GM19025 (cell line): ENCODE data around the gene CCDC24.

Experiments
- ATAC-seq: cut with Tn5 transposase; IDR thresholded peaks from one replicate; pipeline ENCODE4 v1.9.1; 2021; ENCODE audit warnings: mild to moderate bottlenecking, low read depth, moderate library complexity; ENCODE audit not compliant: unreplicated experiment

The CCDC24 gene

GRCh38 chr1:43995984-43996732 lies 4.8 kb downstream of the CCDC24 start:
- no peak for ATAC-seq

DNA sequence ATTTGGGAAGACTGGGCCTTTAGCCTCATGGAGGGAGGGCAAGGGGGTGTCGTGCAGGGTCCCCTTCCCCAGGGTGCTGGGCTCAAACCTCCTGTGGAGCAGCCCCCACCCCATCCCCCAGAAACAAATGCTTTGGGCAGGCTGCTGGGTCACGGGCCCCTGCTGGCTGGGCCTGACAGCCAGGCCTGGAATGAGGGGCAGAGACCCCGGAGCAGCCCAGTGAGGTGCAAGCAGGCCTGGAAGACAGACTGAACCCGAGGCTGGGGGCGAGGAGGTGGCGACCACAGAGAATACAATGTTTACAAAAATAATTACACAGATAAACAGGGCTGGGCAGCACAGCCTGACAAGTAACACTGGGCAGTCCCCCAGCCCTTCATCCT lies 5.3 kb downstream of the CCDC24 start:
- ATAC-seq, result no peak

DNA sequence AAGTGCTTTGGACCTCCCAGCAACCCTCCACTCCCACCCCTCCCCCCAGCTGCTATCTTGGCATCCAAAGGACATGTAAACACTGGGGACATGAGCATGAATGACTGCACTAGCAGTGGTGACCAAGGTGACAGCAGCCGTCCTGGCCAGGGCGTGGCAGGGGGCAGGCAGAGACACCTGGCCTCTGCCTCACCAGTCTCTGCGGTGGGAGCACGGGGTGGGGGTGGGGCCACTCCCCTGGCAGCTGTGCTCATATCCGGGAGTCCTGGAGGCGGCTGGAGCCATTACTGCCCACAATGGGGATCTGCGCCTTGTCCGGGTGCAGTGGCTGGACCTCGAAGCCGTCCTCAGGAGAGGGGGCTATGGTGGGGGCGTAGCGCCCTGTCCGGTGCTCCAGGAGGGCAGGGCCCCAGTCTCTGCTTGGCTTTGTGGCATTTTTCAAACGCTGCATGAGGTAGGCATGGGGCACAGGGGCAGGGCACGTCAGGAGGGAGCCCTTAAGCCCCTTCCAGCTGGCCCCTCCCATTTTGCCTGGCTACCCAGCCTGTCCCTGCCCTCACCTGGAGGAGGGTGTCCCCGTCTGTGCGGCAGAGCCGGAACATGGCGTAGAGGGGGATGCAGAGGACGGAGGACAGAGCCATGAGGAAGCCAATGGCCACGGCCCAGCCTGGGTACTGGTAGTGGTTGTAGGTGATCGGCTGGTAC lies 6.0 kb downstream of the CCDC24 start:
- no peak for ATAC-seq

DNA sequence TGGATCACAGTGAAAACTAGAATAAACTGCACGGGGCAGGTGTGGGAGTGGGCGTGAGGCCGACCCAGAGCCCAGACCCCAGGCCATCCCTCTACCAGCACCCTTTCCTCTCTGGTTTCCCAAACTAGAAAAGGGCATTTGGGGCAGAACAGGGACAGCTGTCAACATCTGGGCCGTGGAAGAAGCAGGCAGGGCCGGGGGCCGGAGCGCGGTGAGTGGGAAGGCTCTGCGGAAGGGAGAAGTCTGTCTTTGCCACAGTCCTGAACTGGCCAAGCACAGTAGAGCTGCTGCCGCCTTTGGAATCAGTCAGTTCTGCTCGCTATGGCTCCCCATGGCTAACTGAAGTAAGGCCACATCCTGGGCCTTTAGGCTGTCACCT lies 6.6 kb downstream of the CCDC24 start:
- ATAC-seq, result no peak

- no peak for ATAC-seq
Observed at GRCh38 chr1:43999455-43999854, 8.1 kb downstream of the CCDC24 start.

DNA sequence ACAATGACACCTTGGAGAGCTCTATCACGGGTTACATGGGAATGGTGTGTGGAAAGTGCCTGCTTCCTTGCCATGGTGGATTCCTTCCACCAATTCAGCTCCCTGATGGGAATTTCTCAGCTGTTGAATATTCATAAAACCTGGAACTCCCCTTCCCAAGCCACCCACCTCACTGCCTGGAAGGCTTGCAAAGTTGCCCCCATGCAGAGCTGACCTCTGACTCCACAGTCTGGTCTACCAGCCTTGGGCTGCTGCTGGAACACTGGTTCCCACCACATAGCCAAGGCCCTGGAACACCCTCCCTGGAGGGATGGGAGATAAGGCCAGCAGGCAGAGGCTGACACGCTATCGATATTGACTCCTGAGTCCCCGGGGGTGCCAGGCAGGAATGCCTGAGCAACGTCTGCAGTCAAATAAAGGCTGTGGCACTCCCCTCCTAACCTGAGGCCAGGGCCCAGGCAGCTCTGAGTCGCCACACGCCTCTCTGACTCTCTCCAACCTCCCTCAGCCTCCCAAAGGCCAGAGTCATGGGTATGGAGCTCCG lies 8.8 kb downstream of the CCDC24 start:
- no peak for ATAC-seq

DNA sequence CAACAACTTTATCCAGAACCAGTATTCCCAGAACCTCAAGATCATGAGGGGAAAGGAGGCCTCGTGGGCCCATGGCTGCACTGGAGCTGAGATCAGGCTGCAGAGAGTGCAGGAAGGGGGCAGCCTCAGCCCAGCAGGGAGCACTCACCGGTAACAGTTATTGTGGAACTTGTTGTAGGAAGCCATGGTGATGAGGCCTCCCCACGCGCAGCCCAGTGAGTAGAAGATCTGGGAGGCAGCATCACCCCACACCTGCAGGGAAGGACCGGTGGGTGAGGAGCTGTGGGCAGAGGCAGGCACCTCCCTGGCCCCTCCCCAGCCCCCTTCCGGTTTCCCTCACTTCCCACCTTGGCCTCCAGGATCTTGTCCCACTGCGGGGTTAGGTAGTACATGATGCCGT lies 10.8 kb downstream of the CCDC24 start:
- ATAC-seq, result no peak

- ATAC-seq, result no peak
Observed at GRCh38 chr1:44002606-44003157, 11.3 kb downstream of the CCDC24 start.

DNA sequence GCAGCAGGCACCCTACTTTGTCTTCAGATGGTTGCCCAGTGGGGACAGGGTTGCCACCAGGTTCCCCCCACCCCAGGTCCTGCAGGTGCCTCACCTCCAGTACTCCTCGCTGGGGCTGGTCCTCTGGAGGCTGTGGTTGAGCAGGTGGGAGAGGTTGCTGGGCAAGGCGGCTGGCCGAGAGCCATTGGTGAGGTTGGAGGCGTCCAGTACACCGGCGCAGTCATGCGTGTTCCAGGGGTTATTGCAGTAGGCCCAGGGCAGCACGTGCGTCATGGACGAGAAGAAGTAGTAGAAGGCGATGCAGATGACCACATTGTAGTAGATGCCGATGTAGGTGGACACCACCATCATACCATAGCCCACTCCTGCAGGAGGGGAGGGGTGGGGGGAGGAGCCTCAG lies 16.9 kb downstream of the CCDC24 start:
- no peak for ATAC-seq

GRCh38 chr1:44010935-44011471 lies 19.6 kb downstream of the CCDC24 start:
- no peak for ATAC-seq

- no peak for ATAC-seq
Observed at GRCh38 chr1:44012404-44012803, 21.0 kb downstream of the CCDC24 start.

DNA sequence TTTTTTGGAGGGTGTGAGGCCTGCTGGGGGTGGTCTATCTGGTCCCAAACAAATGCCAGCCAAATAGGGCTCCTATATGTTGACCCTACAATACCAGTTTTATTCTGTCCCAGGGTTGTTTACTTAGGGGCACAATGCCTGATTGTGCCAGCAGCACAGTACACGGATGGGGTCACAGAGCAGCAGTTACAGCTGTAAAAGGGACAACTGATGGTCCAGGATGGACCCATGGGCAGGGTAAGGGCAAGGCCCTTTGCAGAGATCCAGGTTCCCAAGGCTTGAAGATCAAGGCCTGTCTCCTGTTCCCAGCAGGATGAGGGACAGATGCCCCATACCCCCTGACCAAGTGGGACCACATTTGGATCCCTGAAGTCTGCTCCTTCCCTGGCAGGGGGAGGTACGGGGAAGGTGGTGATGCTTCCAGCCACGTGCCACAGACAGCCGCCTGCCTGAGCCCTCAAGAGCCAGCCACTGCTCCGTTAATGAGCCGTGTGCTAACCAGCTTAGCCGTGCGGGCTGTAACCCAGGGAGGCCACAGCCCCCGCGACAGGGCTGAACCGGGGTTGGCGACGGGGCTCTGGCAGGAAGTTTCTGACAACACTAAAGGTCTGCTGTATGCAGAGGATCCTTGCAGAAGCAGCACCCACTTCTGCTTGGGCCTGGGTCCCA lies 21.7 kb downstream of the CCDC24 start:
- no peak for ATAC-seq

- ATAC-seq, result no peak
Observed at GRCh38 chr1:44013949-44014348, 22.6 kb downstream of the CCDC24 start.

- ATAC-seq, result no peak
Observed at GRCh38 chr1:44014365-44015104, 23.1 kb downstream of the CCDC24 start.

DNA sequence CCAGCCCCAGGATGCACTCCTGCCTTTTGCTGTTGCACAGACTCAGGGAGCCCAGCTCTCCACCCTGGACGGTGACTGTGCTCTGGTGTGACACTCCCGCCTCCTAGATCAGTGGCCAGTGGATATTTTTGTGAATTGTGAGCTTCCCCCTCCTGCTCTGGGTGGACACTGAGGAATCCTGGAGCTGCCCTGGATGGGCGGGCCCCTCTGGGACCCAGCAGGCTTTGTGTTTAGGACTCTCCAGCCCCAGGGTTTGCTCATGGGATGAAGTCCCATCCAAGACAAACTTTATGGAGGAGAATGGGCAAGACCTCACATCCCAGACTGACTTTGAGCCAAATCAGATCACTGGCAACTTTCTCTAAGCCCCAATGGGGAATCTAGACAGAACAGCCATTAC lies 23.8 kb downstream of the CCDC24 start:
- no peak for ATAC-seq

DNA sequence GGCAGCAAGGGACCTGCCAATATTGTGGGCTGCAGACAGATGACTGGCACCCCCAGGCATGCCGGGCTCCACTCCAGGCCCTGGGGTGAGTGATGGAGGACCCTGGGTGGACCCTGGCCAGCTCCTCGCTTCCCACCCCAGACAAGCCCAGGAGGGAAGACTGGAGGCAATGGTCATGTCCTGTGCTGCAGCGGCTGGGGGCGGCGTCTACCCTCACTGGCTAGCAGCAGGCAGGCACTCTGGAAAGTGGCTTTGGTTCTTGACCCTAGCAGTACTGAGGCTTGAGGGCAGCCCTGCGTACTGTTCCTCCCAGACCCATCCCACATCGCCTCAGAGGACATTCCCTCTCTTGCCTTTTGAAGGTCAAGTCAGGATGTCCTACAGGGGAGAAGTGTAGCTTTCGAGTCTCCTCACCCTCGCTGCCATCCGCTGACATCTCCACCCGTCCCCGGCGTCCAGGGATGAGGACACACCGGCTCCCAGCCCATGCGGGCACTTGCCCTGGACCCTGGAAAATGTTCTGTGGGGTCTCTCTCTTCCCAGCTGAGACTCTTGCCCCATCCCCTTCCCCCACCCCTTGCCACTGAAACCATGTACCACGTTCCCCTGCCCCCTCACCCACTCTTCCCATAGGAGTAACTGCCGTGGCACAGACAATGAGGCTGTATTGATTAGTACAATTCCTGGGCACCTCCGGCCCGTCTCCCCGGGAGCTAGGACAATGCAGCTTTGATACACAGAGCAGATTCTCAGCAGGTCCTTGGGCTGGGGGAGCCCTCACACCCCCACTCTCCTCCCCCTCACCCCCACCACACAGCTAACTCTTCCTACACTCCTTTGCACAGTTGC lies 24.9 kb downstream of the CCDC24 start:
- ATAC-seq, result no peak

DNA sequence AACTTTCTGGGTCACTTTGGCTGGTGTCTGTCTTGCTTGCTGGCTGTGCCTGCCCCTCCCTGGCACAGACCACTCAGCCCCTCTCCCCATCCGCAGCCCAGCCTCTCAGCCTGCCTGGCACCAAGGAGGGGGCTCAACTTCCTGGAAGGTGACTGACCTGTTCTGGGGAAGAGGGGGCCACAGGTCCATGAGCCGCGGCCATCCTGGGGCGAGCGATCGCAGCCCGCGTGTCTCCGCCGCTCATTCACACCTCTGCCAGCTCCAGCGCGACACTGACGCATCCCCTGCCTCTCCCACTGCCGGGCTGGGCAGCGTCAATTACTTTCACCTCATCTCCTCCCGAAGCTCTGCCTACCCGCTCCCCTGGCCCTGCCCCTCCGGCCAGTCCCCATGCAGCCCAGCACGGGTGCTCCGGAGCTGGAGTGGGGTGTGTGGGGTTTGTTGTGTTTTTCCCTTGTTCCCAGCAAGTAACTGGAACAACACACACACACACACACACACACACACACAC lies 25.5 kb downstream of the CCDC24 start:
- no peak for ATAC-seq

- ATAC-seq, result no peak
Observed at GRCh38 chr1:44019466-44019948, 28.1 kb downstream of the CCDC24 start.

DNA sequence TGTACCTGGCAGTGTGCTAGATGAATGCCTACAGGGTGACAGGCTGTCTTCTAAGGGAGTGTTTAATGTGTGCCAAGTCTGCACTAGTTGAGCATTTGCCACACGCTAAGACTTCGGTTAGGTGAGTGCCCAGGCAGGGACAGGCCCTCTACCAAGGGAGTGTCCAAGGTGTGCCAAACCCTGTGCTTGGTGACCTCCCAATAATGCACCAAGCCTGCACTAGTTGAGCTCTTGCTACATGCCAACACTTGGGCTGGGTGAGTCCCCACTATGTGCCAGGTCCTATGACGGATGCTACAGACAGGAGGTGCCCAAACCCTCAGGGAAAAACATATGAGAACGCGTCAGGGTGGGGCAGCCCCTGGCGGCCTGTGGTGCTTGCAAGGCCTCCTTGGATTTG lies 29.1 kb downstream of the CCDC24 start:
- no peak for ATAC-seq
